GM12878 (cell line): ENCODE measurements around the gene STK11. TPM values are rescaled to one million over a fixed set of nuclear protein-coding genes. Genes with fewer than 3 reads are reported as not detected.

Experiments used
- BACH1 ChIP-seq: fragments of 450-650 bp; IDR thresholded peaks from 2 replicates; pipeline ENCODE4 v1.6.1; 2017; ENCODE audit warnings: mild to moderate bottlenecking, borderline replicate concordance
- BCL11A ChIP-seq: IDR thresholded peaks from 2 replicates; pipeline ENCODE4 v1.6.1; 2011; ENCODE audit warnings: low read depth, low read length
- BMI1 ChIP-seq: fragments of 450-650 bp; IDR thresholded peaks from 2 replicates; pipeline ENCODE4 v1.6.1; 2016; ENCODE audit warnings: mild to moderate bottlenecking, moderate library complexity, borderline replicate concordance
- CBFB ChIP-seq: IDR thresholded peaks from 2 replicates; pipeline ENCODE4 v1.6.1; 2016; ENCODE audit warnings: antibody characterized with exemption, low read depth
- HDAC6 ChIP-seq: fragments of 200-600 bp; sonication (generic); IDR thresholded peaks from one replicate; pipeline ENCODE4 v1.8.0; 2017; ENCODE audit warnings: antibody characterized with exemption; ENCODE audit not compliant: unreplicated experiment
- KAT2A ChIP-seq: conservative IDR thresholded peaks from 2 replicates; pipeline ENCODE4 v1.6.1; 2011; ENCODE audit warnings: low read depth, low read length; ENCODE audit not compliant: control insufficient read depth
- KDM1A ChIP-seq: fragments of 200-600 bp; sonication (generic); IDR thresholded peaks from 2 replicates; pipeline ENCODE4 v1.6.1; 2016; ENCODE audit warnings: borderline replicate concordance
- MEF2B ChIP-seq: fragments of 450-650 bp; IDR thresholded peaks from 2 replicates; pipeline ENCODE4 v1.6.1; 2018; ENCODE audit warnings: mild to moderate bottlenecking, moderate library complexity; ENCODE audit not compliant: partially characterized antibody, poor library complexity, severe bottlenecking
- MTA2 ChIP-seq: fragments of 450-650 bp; IDR thresholded peaks from 2 replicates; pipeline ENCODE4 v1.6.1; 2016; ENCODE audit warnings: low read depth, mild to moderate bottlenecking, moderate library complexity
- MYC ChIP-seq: IDR thresholded peaks from 2 replicates; pipeline ENCODE4 v1.6.1; 2011; ENCODE audit warnings: mild to moderate bottlenecking, low read length, moderate library complexity, inconsistent platforms; ENCODE audit not compliant: insufficient read depth, insufficient replicate concordance, insufficient read length, severe bottlenecking
- NR2C2 ChIP-seq: IDR thresholded peaks from 2 replicates; pipeline ENCODE4 v1.6.1; 2011; ENCODE audit warnings: borderline replicate concordance, low read depth; ENCODE audit not compliant: control insufficient read depth, insufficient read length
- POLR2AphosphoS2 ChIP-seq: IDR thresholded peaks from 2 replicates; pipeline ENCODE4 v1.6.1; 2011; ENCODE audit warnings: low read depth, mild to moderate bottlenecking, low read length, improper control_type of control experiment, moderate library complexity
- RAD51 ChIP-seq: fragments of 450-650 bp; IDR thresholded peaks from 2 replicates; pipeline ENCODE4 v1.6.1; 2016; ENCODE audit warnings: moderate library complexity, mild to moderate bottlenecking, inconsistent platforms
- SP1 ChIP-seq: IDR thresholded peaks from one replicate; pipeline ENCODE4 v1.6.1; 2011; ENCODE audit warnings: low read depth, low read length
- TARDBP ChIP-seq: IDR thresholded peaks from 2 replicates; pipeline ENCODE4 v1.6.1; 2016; ENCODE audit warnings: borderline replicate concordance
- WRNIP1 ChIP-seq: IDR thresholded peaks from 2 replicates; pipeline ENCODE4 v1.6.1; 2011; ENCODE audit warnings: low read depth, low read length, improper control_type of control experiment, borderline replicate concordance
- ZNF274 ChIP-seq: IDR thresholded peaks from one replicate; pipeline ENCODE4 v1.8.0; 2011; ENCODE audit not compliant: insufficient read length, insufficient read depth
- ZNF384 ChIP-seq: IDR thresholded peaks from 2 replicates; pipeline ENCODE4 v1.6.1; 2012; ENCODE audit warnings: low read depth, mild to moderate bottlenecking, low read length, improper control_type of control experiment, borderline replicate concordance
- polyA plus RNA-seq, 11 experiments: library from polyadenylated mRNA; depleted of rRNA in 4 of 11; unstranded in 6 of 11; stranded (reverse) in 5 of 11; fragments of >200 nt; fragmentation: Nextera tagmentation in 4 of 11; fragmentation: Illumina TruSeq in 1 of 11; extraction: Ambion mirVana in 4 of 11; extraction: Trizol in 1 of 11; gene quantifications; 1 replicate in 1 of 11; 2 replicates in 10 of 11; pipeline versions ENCODE4 v1.2.1 to v1.2.3, GENCODE V29; 2011 to 2016; ENCODE audit warnings: inconsistent platforms in 2 of 11, missing spikeins in 2 of 11, low read depth in 1 of 11
- total RNA-seq, 4 experiments: library from RNA; depleted of rRNA in 3 of 4; stranded (reverse); fragments of >200 nt in 3 of 4; fragmentation: Illumina TruSeq in 1 of 4; extraction: Trizol in 1 of 4; gene quantifications; 2 replicates each; pipeline versions ENCODE4 v1.2.1 to v1.2.3, GENCODE V29; 2013 to 2021
- TF ChIP-seq, protein P1 (sequence below): IDR thresholded peaks from 2 replicates; pipeline ENCODE4 v1.6.1; 2012; ENCODE audit warnings: low read length, inconsistent platforms
- TF ChIP-seq, protein P2 (sequence below): fragments of 450-650 bp; IDR thresholded peaks from 2 replicates; pipeline ENCODE4 v1.6.1; 2018; ENCODE audit warnings: borderline replicate concordance, mild to moderate bottlenecking; ENCODE audit not compliant: partially characterized antibody
- TF ChIP-seq, protein P3 (sequence below): fragments of 450-650 bp; IDR thresholded peaks from 2 replicates; pipeline ENCODE4 v1.6.1; 2014; ENCODE audit warnings: mild to moderate bottlenecking
- TF ChIP-seq, protein P4 (sequence below): IDR thresholded peaks from 2 replicates; pipeline ENCODE4 v1.6.1; 2011; ENCODE audit warnings: borderline replicate concordance, low read depth, mild to moderate bottlenecking, moderate library complexity, low read length; ENCODE audit not compliant: insufficient read depth, poor library complexity, severe bottlenecking
- TF ChIP-seq, protein P5 (sequence below): fragments of 450-650 bp; IDR thresholded peaks from 2 replicates; pipeline ENCODE4 v1.6.1; 2016; ENCODE audit warnings: mild to moderate bottlenecking

Gene STK11
- total and polyA plus RNA-seq, 10 of the 15 experiments (the other 5 are each of a cell fraction or from before 2014, with no cell fraction given), result 0.33 to 71.0 (median 23.8) TPM

DNA sequence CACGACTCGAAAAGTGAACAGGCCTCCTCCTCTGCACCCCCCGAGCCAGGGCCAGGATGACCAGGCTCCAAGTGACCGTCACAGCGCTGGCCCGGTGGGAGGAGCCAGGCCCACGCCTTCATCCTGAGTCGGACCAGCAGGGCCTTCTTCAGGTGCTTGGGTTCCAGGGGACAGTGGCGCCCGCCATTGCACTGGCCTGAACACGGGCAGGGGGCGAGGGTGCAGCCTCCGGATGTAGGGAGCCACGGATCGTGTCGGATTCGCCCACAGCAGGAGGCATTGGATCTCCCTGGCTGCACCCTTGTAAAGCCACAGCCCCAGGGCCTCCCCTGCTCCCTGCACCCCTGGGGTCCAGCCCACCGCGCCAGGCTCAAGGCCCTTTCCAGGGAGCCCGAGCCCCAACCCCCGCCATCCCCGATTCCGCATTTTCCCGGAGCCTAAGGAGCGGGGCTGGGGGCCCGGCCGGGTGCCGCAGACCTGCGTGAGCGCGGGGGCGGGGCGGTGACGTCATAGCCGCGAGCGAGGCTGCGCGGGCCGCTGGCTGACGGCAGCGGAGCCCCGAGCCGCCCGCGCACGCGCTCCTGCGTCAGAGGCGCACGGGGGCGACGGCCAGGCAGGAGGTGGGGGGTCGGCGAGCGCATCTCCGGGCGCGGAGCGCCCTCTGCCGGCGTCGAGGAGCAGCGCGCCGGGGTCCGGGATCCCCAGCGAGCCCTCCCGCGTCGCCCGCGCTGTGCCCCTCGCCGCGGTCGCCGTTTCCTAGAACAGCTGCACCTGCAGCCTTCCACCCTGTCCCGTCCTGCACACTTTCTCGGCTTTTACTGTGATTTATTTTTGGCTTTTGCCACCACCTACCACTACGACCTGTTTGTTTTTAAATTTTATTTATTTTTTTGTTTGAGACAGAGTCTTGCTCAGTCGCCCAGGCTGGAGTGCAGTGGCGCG is 34.5 kb downstream of the STK11 start (continued):
- TF ChIP-seq BACH1, result peak; percentile 85
- TF ChIP-seq SP1, result peak; percentile 26
- no peak for TF ChIP-seq BCL11A
- no peak for TF ChIP-seq RAD51
- no peak for TF ChIP-seq HDAC6
- TF ChIP-seq TARDBP, result no peak
- no peak for TF ChIP-seq CBFB
- no peak for TF ChIP-seq ZNF384
- no peak for TF ChIP-seq POLR2AphosphoS2
- no peak for TF ChIP-seq KAT2A
- TF ChIP-seq, protein P1, sequence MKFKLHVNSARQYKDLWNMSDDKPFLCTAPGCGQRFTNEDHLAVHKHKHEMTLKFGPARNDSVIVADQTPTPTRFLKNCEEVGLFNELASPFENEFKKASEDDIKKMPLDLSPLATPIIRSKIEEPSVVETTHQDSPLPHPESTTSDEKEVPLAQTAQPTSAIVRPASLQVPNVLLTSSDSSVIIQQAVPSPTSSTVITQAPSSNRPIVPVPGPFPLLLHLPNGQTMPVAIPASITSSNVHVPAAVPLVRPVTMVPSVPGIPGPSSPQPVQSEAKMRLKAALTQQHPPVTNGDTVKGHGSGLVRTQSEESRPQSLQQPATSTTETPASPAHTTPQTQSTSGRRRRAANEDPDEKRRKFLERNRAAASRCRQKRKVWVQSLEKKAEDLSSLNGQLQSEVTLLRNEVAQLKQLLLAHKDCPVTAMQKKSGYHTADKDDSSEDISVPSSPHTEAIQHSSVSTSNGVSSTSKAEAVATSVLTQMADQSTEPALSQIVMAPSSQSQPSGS, result no peak
- no peak for TF ChIP-seq MYC
- no peak for TF ChIP-seq ZNF274
- TF ChIP-seq WRNIP1, result no peak
- no peak for TF ChIP-seq MTA2
- TF ChIP-seq, protein P2, sequence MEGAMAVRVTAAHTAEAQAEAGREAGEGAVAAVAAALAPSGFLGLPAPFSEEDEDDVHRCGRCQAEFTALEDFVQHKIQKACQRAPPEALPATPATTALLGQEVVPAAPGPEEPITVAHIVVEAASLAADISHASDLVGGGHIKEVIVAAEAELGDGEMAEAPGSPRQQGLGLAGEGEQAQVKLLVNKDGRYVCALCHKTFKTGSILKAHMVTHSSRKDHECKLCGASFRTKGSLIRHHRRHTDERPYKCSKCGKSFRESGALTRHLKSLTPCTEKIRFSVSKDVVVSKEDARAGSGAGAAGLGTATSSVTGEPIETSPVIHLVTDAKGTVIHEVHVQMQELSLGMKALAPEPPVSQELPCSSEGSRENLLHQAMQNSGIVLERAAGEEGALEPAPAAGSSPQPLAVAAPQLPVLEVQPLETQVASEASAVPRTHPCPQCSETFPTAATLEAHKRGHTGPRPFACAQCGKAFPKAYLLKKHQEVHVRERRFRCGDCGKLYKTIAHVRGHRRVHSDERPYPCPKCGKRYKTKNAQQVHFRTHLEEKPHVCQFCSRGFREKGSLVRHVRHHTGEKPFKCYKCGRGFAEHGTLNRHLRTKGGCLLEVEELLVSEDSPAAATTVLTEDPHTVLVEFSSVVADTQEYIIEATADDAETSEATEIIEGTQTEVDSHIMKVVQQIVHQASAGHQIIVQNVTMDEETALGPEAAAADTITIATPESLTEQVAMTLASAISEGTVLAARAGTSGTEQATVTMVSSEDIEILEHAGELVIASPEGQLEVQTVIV, result no peak
- no peak for TF ChIP-seq KDM1A
- TF ChIP-seq, protein P3, sequence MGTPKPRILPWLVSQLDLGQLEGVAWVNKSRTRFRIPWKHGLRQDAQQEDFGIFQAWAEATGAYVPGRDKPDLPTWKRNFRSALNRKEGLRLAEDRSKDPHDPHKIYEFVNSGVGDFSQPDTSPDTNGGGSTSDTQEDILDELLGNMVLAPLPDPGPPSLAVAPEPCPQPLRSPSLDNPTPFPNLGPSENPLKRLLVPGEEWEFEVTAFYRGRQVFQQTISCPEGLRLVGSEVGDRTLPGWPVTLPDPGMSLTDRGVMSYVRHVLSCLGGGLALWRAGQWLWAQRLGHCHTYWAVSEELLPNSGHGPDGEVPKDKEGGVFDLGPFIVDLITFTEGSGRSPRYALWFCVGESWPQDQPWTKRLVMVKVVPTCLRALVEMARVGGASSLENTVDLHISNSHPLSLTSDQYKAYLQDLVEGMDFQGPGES, result no peak
- TF ChIP-seq BMI1, result no peak
- no peak for TF ChIP-seq MEF2B
- TF ChIP-seq, protein P4, sequence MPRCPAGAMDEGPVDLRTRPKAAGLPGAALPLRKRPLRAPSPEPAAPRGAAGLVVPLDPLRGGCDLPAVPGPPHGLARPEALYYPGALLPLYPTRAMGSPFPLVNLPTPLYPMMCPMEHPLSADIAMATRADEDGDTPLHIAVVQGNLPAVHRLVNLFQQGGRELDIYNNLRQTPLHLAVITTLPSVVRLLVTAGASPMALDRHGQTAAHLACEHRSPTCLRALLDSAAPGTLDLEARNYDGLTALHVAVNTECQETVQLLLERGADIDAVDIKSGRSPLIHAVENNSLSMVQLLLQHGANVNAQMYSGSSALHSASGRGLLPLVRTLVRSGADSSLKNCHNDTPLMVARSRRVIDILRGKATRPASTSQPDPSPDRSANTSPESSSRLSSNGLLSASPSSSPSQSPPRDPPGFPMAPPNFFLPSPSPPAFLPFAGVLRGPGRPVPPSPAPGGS, result no peak
- no peak for TF ChIP-seq NR2C2
- TF ChIP-seq, protein P5, sequence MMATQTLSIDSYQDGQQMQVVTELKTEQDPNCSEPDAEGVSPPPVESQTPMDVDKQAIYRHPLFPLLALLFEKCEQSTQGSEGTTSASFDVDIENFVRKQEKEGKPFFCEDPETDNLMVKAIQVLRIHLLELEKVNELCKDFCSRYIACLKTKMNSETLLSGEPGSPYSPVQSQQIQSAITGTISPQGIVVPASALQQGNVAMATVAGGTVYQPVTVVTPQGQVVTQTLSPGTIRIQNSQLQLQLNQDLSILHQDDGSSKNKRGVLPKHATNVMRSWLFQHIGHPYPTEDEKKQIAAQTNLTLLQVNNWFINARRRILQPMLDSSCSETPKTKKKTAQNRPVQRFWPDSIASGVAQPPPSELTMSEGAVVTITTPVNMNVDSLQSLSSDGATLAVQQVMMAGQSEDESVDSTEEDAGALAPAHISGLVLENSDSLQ, result no peak
